Activated T-helper 1 cell treated with anti-CD3 and anti-CD28 coated beads, Interleukin-12 subunit alpha, Interleukin-12 subunit beta, Interleukin-2, Interleukin-4 antibody, amounts not matched to agents 30 ng/mL and 10 ng/mL and 1 ng/mL, durations not matched to agents 14 hours and 24 hours and 36 hours (primary cell): ENCODE measurements around the gene RPL19. TPM values are rescaled to one million over a fixed set of nuclear protein-coding genes. Genes with fewer than 3 reads are reported as not detected.

Source experiments
- DNase-seq: peaks from one replicate; pipeline ENCODE4 v3.0.0; 2021; ENCODE audit warnings: low spot score
- H3K27ac Mint-ChIP-seq: one replicate; pipeline ENCODE4 v1.8.0; 2021; ENCODE audit warnings: mild to moderate bottlenecking, mixed read lengths
- H3K27me3 Mint-ChIP-seq: one replicate; pipeline ENCODE4 v1.8.0; 2022; ENCODE audit warnings: mild to moderate bottlenecking, moderate library complexity, mixed read lengths; ENCODE audit not compliant: insufficient read depth
- H3K36me3 Mint-ChIP-seq: one replicate; pipeline ENCODE4 v1.8.0; 2021; ENCODE audit warnings: low read depth, mixed read lengths
- H3K4me1 Mint-ChIP-seq: one replicate; pipeline ENCODE4 v1.8.0; 2021; ENCODE audit warnings: low read depth, mixed read lengths
- H3K4me3 Mint-ChIP-seq: one replicate; pipeline ENCODE4 v1.8.0; 2021; ENCODE audit warnings: mild to moderate bottlenecking, moderate library complexity, mixed read lengths
- H3K9me3 Mint-ChIP-seq: one replicate; pipeline ENCODE4 v1.8.0; 2021; ENCODE audit warnings: mixed read lengths
- intact Hi-C: fragments of 100-400 bp; cut with micrococcal nuclease; formaldehyde crosslinking; loops from one replicate; pipeline ENCODE4 v1.15.1; 2024
- total RNA-seq: library from RNA; stranded (reverse); gene quantifications from 2 replicates; pipeline ENCODE4 v1.2.3, GENCODE V29; 2022

RPL19 gene
- total RNA-seq, 1 donor from 2014 or later, result 2,114 TPM

DNA sequence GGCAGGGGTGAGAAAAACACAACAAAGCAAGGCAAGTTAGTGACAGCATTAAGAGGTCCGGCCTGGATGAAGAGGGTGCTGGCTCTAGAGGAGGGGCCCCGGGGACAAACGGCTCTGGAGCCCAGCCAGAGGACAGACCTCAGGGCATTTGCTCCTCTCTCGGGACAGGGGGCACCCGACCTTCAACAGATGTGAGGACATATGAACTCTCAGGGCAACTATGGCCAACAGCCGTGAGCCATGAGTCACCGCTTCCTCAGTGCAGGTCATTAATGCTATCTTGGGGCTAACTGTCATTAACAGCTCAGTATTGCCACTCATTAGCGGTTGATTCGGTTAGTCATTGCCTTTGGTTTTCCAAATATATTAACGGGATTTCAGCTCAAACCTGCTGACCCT is 24.4 kb upstream of the RPL19 start:
- intact Hi-C loops, result loop anchor here (1.0 kb wide), 3 partner anchors 10 to 192 kb away; no protein-coding TSS in a partner anchor
- peaks cover 7% of the 10 kb centered on the region for H3K4me1 Mint-ChIP-seq
- no peak overlapping the region for H3K27ac Mint-ChIP-seq
- H3K27me3 Mint-ChIP-seq, result peaks cover under 1% of the 10 kb centered on the region
- no peaks in the 10 kb centered on the region for H3K9me3 Mint-ChIP-seq
- peaks cover 9% of the 10 kb centered on the region for H3K36me3 Mint-ChIP-seq
- DNase-seq, result no peak
- H3K4me3 Mint-ChIP-seq, result no peak overlapping the region

DNA sequence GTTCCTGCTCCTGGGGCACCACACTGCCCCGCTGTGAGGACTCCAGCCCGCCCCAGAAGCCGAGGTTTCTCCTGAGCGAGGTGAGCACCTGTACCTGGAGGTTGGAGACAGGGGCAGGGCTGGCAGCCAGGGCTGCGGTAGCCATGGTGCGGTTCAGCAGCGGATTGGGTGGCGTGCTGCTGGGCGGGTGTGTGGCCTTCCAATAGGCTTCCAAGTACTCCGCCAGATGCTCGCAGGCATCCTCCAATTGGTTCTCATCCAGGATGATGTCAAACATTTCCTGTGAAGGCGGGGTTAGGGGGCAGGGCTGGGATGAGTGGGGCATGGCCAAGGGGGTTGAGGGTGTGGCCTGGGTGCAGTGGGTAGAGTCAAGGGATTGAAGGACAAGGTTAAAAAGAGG is 22.8 kb upstream of the RPL19 start:
- intact Hi-C loops, result no loop called here
- H3K4me1 Mint-ChIP-seq, result peaks cover 2% of the 10 kb centered on the region
- no peaks in the 10 kb centered on the region for H3K27me3 Mint-ChIP-seq
- H3K4me3 Mint-ChIP-seq, result no peak overlapping the region
- H3K9me3 Mint-ChIP-seq, result no peaks in the 10 kb centered on the region
- no peak overlapping the region for H3K27ac Mint-ChIP-seq
- DNase-seq, result no peak
- peaks cover 9% of the 10 kb centered on the region for H3K36me3 Mint-ChIP-seq

DNA sequence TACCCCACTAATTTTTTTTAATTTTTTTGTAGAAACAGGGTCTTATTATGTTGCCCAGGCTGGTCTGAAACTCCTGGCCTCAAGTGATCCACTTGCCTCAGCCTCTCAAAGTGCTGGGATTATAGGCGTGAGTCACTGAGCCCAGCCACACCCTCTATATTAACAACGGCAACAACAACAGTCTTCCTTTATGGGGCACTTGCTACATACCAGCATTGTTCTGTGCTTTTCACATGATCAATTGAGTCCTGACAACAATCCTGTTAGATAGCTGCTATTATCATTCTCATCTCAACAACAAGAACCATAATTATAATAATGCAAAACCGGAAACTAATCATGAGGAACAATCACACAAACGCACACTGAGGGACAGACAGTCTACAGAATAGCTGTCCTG is 21.5 kb upstream of the RPL19 start:
- Mint-ChIP-seq H3K4me3 (no peak overlapping the region), H3K27me3 (no peaks in the 10 kb centered on the region), H3K9me3 (no peaks in the 10 kb centered on the region), H3K27ac (no peak overlapping the region), H3K4me1 (no peaks in the 10 kb centered on the region), H3K36me3 (peaks cover 19% of the 10 kb centered on the region)
- DNase-seq, result no peak
- intact Hi-C loops, result no loop called here

DNA sequence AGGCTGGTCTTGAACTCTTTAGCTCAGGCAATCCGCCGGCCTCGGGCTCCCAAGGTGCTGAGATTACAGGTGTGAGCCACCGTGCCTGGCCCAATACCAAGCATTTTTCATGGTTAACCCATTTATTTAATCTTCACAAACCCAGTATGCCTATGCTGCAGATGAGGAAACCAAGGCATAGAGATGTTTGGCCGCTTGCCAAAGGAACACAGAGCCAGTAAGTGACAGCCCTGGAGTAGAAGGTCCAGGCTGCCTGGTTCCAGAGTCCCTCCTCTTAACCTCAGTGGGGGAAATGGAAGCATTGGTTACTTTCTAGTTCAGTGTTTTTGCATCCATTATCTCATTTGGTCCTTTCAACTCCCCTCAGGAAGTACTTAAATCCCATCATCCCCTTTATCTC is 18.8 kb upstream of the RPL19 start:
- H3K27ac Mint-ChIP-seq, result no peak overlapping the region
- intact Hi-C loops, result no loop called here
- H3K4me1 Mint-ChIP-seq, result no peaks in the 10 kb centered on the region
- H3K9me3 Mint-ChIP-seq, result no peaks in the 10 kb centered on the region
- no peaks in the 10 kb centered on the region for H3K27me3 Mint-ChIP-seq
- no peak for DNase-seq
- peaks cover 21% of the 10 kb centered on the region for H3K36me3 Mint-ChIP-seq
- no peak overlapping the region for H3K4me3 Mint-ChIP-seq

DNA sequence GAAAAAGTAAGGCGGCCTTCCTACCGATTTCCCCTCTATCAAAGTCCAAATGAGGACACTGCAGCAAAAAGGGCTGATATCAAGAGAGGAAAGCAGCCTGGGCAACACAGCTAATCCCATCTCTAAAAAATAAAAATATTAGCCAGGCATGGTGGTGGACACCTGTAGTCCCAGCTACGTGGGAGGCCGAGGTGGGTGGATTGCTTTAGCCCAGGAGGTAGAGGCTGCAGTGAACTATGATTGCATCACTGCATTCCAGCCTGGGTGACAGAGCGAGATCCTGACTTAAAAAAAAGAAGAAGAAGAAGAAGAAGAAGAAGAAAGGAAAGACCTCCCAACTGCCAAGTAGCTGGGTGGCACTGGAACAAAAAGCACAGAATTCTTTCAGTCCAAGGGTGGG is 17.0 kb upstream of the RPL19 start:
- Mint-ChIP-seq H3K36me3 (peaks cover 17% of the 10 kb centered on the region), H3K9me3 (no peaks in the 10 kb centered on the region)

DNA sequence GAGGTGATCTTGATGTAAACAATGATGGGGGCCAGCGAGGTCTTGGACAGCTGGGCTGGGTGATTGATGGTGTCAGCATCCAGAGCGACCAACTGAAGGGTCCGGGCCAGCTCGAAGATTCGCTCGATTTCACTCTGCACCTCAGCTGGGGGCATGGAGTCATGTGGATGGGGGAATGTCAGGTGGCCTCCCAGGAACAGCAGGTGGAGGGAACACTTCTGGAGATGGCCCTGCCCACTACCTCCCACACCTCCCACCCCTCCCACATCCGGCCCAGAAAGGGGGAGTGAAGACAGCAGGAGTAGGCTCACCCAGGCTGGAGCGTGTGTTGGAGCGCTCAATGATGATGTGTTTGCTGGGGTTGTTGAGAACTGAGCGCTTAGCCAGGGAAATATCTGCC is 16.4 kb upstream of the RPL19 start:
- peak overlapping the region; percentile 26 for H3K27ac Mint-ChIP-seq
- no peak for DNase-seq
- no peaks in the 10 kb centered on the region for H3K4me1 Mint-ChIP-seq
- H3K27me3 Mint-ChIP-seq, result no peaks in the 10 kb centered on the region
- no peak overlapping the region for H3K4me3 Mint-ChIP-seq
- H3K9me3 Mint-ChIP-seq, result no peaks in the 10 kb centered on the region
- peaks cover 16% of the 10 kb centered on the region for H3K36me3 Mint-ChIP-seq
- intact Hi-C loops, result no loop called here

More for the DNA sequence above, 17.0 kb upstream of the RPL19 start:
- Mint-ChIP-seq H3K4me3 (no peak overlapping the region), H3K27me3 (no peaks in the 10 kb centered on the region), H3K4me1 (no peaks in the 10 kb centered on the region), H3K27ac (no peak overlapping the region)
- intact Hi-C loops, result no loop called here
- DNase-seq, result no peak

DNA sequence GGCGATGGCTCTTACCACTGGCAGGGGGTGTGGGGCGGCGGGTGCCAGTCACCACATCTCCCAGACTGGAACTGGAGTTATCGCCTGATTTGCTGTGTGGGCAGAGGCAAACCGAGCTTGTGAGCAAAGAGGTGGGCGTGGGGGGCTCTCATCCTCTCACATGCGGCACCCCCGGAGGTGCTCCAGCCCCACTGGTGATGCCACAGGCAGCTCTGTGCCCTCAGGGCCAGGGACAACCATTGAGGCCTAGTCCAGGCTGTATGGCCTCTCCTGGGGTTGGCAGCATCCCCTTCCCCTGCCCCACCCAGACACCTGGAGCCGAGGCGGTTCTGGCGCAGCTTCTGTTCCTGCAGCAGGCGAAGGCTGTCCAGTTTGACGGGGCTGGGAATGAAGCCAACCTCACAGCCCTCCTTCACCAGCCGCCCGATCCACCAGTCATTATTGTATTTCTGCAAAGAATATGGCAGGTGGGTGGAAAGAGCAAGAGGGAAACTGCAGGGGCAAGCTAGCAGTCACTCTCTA is 13.5 kb upstream of the RPL19 start:
- no peaks in the 10 kb centered on the region for H3K4me1 Mint-ChIP-seq
- no peak for DNase-seq
- H3K4me3 Mint-ChIP-seq, result no peak overlapping the region
- no peaks in the 10 kb centered on the region for H3K9me3 Mint-ChIP-seq
- H3K27me3 Mint-ChIP-seq, result no peaks in the 10 kb centered on the region
- intact Hi-C loops, result no loop called here
- H3K36me3 Mint-ChIP-seq, result peaks cover 18% of the 10 kb centered on the region
- no peak overlapping the region for H3K27ac Mint-ChIP-seq

DNA sequence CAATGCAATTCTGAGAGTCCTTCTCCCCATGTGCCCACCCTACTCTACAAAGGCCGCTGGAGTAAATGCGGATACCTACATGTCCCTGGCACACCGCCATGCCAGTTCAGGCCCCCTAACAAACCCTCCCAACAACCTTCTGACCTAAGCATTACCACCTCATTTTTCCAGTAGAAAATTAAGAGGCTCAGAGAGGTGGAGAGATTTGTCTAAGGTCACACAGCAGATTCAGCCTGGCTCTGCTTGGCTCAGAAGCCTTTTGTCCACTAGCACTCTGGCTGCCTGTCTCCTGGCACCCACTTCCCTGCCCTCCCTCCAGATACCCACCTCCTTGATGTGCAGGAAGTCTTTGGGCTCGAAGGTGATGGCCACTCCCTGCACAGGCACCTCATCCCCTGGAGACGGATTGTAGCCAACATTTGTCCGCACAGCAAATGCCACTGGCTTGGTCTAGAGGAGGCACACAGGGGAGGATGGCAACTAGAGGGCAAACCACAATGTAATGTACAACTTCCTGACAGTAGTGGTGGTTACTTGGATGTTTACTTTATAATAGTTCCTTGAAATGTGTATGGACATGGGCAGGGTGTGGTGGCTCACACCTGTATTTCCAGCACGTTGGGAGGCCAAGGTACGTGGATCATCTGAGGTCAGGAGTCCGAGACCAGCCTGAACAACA is 12.8 kb upstream of the RPL19 start:
- intact Hi-C loops, result no loop called here
- H3K27ac Mint-ChIP-seq, result no peak overlapping the region
- peaks cover 19% of the 10 kb centered on the region for H3K36me3 Mint-ChIP-seq
- H3K9me3 Mint-ChIP-seq, result no peaks in the 10 kb centered on the region
- H3K4me3 Mint-ChIP-seq, result no peak overlapping the region
- H3K27me3 Mint-ChIP-seq, result no peaks in the 10 kb centered on the region
- peaks cover 2% of the 10 kb centered on the region for H3K4me1 Mint-ChIP-seq
- DNase-seq, result no peak

DNA sequence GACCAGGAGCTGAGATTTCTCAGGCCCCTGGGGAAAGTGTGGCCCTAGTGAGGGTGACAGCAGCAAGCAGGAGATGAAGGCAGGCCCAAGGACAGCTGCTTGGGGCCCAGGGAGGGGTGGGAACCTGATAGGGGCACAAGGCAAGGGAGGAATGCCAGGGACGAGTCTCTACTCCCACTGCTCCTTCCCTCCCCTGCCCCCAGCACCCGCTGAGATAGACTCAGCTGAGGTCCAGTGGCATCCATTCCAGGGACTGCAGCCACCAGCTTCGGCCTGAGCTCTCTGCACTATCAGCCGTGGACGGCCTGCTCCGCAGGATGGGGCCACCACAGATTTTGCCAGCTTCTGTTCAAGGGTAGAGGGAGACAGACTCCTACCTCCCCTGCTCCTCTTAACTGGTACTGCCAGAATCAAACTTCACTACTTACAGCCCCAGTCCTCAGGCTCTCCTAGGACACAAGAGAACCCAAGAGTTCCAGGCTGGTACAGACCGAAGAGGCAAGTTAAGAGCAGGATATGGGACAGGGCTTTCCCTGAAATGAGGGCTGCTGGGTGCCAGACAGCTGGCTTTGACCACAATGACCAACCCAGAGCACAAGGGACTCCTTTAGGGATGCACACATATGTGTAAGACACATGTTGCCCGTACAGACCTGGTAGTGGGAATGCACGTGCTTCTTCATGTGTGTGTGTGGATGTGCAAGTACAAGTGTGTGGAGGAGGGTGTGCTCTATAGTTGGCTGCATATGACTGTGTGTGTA is 8.2 kb upstream of the RPL19 start:
- H3K36me3 Mint-ChIP-seq, result peaks cover 14% of the 10 kb centered on the region
- intact Hi-C loops, result no loop called here
- no peak for DNase-seq
- peaks cover 18% of the 10 kb centered on the region for H3K4me1 Mint-ChIP-seq
- H3K9me3 Mint-ChIP-seq, result no peaks in the 10 kb centered on the region
- no peaks in the 10 kb centered on the region for H3K27me3 Mint-ChIP-seq
- no peak overlapping the region for H3K4me3 Mint-ChIP-seq
- no peak overlapping the region for H3K27ac Mint-ChIP-seq

DNA sequence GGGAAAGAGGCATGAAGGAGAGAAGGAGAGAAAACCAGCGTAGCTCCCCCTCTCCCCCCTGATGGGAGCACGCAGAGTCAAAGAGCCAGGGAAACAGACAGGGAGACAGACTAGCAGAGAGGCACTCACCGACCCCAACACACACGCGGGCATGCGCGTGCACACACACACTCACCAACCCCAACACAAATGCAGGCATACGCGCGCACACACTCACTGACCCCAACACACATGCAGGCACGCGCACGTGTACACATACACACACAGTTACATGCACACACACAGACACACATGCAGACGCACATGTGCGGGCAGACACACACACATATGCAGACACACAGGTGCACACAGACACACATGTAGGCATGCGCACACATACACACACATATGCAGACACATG is 7.2 kb upstream of the RPL19 start:
- Mint-ChIP-seq H3K4me1 (peaks cover 19% of the 10 kb centered on the region), H3K27me3 (no peaks in the 10 kb centered on the region), H3K27ac (no peak overlapping the region), H3K36me3 (peaks cover 14% of the 10 kb centered on the region), H3K9me3 (no peaks in the 10 kb centered on the region), H3K4me3 (no peak overlapping the region)
- DNase-seq, result no peak
- intact Hi-C loops, result no loop called here

DNA sequence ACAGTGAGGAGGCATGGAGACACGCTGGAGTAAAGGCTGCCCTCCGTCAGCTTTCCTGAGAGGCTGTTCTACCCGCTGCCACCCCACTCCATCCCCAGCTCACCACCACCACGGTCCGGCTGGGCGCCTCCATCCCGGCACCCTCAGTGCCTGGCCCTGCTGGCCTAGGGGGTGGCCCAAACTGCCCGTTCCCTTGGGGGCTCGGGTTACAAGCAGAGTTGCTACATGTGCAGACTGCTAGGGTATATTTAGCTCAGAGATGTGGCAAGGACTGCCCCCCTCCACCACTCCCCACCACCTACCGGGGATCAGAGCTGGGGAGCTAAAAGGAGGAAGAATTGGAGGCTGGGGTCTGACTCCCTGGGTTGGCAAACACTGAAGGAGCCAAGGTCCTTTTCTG is 6.7 kb upstream of the RPL19 start:
- Mint-ChIP-seq H3K27ac (no peak overlapping the region), H3K9me3 (no peaks in the 10 kb centered on the region), H3K4me3 (no peak overlapping the region), H3K36me3 (peaks cover 14% of the 10 kb centered on the region), H3K27me3 (no peaks in the 10 kb centered on the region), H3K4me1 (peaks cover 23% of the 10 kb centered on the region)
- intact Hi-C loops, result no loop called here
- no peak for DNase-seq

DNA sequence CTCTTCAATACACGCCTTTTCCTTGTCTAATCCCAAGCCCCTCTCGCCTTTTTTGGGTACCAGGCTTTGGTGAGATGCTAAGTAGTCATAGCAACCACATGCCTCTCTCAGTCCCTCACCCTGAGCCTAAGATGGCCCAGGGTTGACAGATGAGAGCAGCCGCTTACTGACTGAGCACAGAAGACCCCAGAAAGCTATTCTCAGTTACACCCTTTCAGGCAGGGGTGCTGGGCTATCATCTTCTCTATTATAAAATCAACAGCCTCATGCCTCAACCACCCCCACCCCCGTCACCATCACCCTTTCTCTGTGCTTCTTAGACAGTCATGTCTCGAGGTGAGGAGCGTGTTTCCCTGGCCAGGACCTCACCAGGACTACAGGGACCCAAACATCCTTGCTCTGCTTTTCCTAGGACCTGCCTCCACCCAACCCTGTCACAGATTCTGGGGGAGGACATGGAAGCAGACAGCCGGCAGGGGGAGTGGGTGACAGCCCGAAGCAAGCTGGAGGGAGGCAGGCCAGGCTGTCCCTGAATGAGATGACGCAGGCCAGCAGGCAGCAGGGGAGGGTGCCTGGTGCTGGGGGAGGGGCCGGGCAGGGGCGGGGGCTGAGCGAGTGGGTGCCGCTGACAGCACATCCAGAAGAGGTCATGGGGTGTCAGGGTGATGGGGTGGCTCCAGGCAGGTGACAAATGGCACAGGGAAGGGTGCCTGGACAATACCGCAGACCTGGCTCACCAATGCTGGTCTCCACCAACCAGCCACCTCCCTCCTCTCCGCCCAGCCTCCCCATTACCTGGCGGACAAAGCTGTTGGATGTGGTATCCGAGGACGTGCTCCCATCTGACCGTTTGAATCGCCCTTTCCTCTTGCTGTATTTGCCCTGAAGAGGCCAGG is 5.7 kb upstream of the RPL19 start:
- Mint-ChIP-seq H3K27ac (peak overlapping the region; percentile 23), H3K4me3 (peak overlapping the region; percentile 42)
- intact Hi-C loops, result no loop called here

More for the DNA sequence above, 5.7 kb upstream of the RPL19 start:
- no peaks in the 10 kb centered on the region for H3K9me3 Mint-ChIP-seq
- H3K4me1 Mint-ChIP-seq, result peaks cover 32% of the 10 kb centered on the region
- no peaks in the 10 kb centered on the region for H3K27me3 Mint-ChIP-seq
- DNase-seq, result no peak
- H3K36me3 Mint-ChIP-seq, result peaks cover 14% of the 10 kb centered on the region
